SU-DHL-6 (cell line): ENCODE data around the gene CDIPT.

Experiments used
- H2AFZ ChIP-seq: fragments of 200-600 bp; sonication (generic); 2 replicates; pipeline ENCODE4 v1.6.1; 2014; ENCODE audit warnings: low read depth, mild to moderate bottlenecking, moderate library complexity, mixed read lengths, antibody characterized with exemption, low read length; ENCODE audit not compliant: severe bottlenecking
- H3F3A ChIP-seq: fragments of 200-600 bp; shearing (Covaris generic); 2 replicates; pipeline ENCODE4 v1.6.0; 2016; ENCODE audit warnings: antibody characterized with exemption, mild to moderate bottlenecking; ENCODE audit not compliant: insufficient read depth
- H3K27ac ChIP-seq: fragments of 200-600 bp; sonication (generic); 2 replicates; pipeline ENCODE4 v1.5.1; 2016; ENCODE audit warnings: low read depth, mild to moderate bottlenecking, low read length, moderate library complexity, mixed read lengths
- H3K27me3 ChIP-seq: fragments of 200-600 bp; sonication (generic), shearing (Covaris generic); 2 replicates; pipeline ENCODE4 v1.6.0; 2014; ENCODE audit warnings: mild to moderate bottlenecking, low read length
- H3K36me3 ChIP-seq: fragments of 200-600 bp; sonication (generic); 2 replicates; pipeline ENCODE4 v1.6.1; 2014; ENCODE audit warnings: mild to moderate bottlenecking, low read length, mixed read lengths
- H3K4me2 ChIP-seq: fragments of 300-600, 200-600 bp; shearing (Covaris generic), sonication (generic); 2 replicates; pipeline ENCODE4 v1.6.0; 2014; ENCODE audit warnings: low read length, low read depth, mild to moderate bottlenecking; ENCODE audit not compliant: poor library complexity, severe bottlenecking
- H3K4me3 ChIP-seq: fragments of 200-600 bp; sonication (generic); 2 replicates; pipeline ENCODE4 v1.5.1; 2014; ENCODE audit warnings: antibody characterized with exemption, low read length, mild to moderate bottlenecking, mixed read lengths; ENCODE audit not compliant: insufficient read depth, poor library complexity, severe bottlenecking
- H3K79me2 ChIP-seq: fragments of 200-600 bp; sonication (generic); 2 replicates; pipeline ENCODE4 v1.6.1; 2014; ENCODE audit warnings: mild to moderate bottlenecking, low read length, moderate library complexity; ENCODE audit not compliant: insufficient read depth
- H3K9ac ChIP-seq: fragments of 200-600 bp; sonication (generic); 2 replicates; pipeline ENCODE4 v1.7.0; 2014; ENCODE audit warnings: mild to moderate bottlenecking, low read length
- H3K9me2 ChIP-seq: fragments of 200-600 bp; sonication (generic); replicated peaks from 2 replicates; pipeline ENCODE4 v1.6.1; 2014; ENCODE audit warnings: low read length; ENCODE audit not compliant: insufficient read depth
- H3K9me3 ChIP-seq: fragments of 200-600 bp; sonication (generic); 2 replicates; pipeline ENCODE4 v1.6.1; 2014; ENCODE audit warnings: low read length, mixed read lengths; ENCODE audit not compliant: insufficient read depth
- H4K20me1 ChIP-seq: fragments of 200-600 bp; sonication (generic); 2 replicates; pipeline ENCODE4 v1.6.1; 2014; ENCODE audit warnings: low read depth, mild to moderate bottlenecking, antibody characterized with exemption, low read length, moderate library complexity, mixed read lengths
- EZH2phosphoT487 ChIP-seq: fragments of 200-600 bp; sonication (generic), shearing (Covaris generic); conservative IDR thresholded peaks from 2 replicates; pipeline ENCODE4 v1.6.1; 2018; ENCODE audit warnings: mild to moderate bottlenecking, antibody characterized with exemption, low read length, moderate library complexity, mixed read lengths
- TF ChIP-seq, protein P1 (sequence below): fragments of 200-600 bp; sonication (generic); IDR thresholded peaks from one replicate; pipeline ENCODE4 v1.5.1; 2017; ENCODE audit warnings: antibody characterized with exemption, mild to moderate bottlenecking, low read length, moderate library complexity; ENCODE audit not compliant: insufficient read depth, poor library complexity, severe bottlenecking

The CDIPT gene

DNA sequence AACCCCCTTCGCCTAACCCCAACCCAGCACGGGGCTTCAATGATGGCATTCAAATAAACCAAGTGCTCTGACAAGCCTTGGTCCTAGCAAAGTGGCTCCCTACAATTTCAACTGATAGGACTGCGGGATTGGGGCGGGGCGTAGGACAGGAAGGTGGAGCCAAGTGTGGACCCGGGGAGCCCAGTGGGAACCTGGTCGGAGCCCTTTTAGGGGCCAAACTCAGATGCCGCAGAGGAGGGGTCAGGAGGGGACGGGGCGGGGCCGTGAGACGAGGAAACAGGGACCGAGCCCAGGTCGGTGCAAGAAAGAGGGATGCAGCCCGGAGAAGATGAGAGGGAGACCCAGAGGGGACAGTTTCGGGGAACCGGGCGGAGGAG lies 13.2 kb upstream of the CDIPT start:
- TF ChIP-seq EZH2phosphoT487: no peak
- TF ChIP-seq, protein P1, sequence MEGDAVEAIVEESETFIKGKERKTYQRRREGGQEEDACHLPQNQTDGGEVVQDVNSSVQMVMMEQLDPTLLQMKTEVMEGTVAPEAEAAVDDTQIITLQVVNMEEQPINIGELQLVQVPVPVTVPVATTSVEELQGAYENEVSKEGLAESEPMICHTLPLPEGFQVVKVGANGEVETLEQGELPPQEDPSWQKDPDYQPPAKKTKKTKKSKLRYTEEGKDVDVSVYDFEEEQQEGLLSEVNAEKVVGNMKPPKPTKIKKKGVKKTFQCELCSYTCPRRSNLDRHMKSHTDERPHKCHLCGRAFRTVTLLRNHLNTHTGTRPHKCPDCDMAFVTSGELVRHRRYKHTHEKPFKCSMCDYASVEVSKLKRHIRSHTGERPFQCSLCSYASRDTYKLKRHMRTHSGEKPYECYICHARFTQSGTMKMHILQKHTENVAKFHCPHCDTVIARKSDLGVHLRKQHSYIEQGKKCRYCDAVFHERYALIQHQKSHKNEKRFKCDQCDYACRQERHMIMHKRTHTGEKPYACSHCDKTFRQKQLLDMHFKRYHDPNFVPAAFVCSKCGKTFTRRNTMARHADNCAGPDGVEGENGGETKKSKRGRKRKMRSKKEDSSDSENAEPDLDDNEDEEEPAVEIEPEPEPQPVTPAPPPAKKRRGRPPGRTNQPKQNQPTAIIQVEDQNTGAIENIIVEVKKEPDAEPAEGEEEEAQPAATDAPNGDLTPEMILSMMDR: no peak
- Histone ChIP-seq H3K4me3 (no peak overlapping the region), H4K20me1 (no peaks in the 10 kb centered on the region)

DNA sequence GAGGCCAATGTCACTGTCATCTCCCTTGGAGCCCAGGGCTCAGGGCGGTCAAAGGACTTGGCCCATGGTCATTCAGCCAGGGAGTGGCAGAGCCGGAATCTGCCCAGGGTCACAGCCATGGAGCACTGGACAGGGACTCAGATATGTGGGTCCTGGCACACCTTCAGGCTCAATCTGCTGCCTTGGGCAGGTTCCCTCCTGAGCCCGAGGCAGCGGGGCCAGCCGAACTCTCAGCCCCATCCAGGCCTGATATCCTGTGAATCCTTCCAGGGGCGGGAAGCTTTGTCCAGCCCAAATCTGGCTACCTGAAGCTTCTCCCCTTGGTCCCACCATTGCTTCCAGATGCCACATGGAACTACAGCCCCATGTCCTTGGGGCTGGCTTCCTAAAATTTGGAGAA lies 12.2 kb upstream of the CDIPT start:
- H3K9ac ChIP-seq: no peak overlapping the region
- no peak overlapping the region for H3K4me2 ChIP-seq
- no peaks in the 10 kb centered on the region for H3K36me3 ChIP-seq
- no peaks in the 10 kb centered on the region for H3K9me3 ChIP-seq
- H3K27ac ChIP-seq: no peak overlapping the region
- H3K27me3 ChIP-seq: no peaks in the 10 kb centered on the region
- no peaks in the 10 kb centered on the region for H4K20me1 ChIP-seq
- no peaks in the 10 kb centered on the region for H3K79me2 ChIP-seq
- no peak overlapping the region for H3K4me3 ChIP-seq
- H3K9me2 ChIP-seq: no peaks in the 10 kb centered on the region
- no peaks in the 10 kb centered on the region for H3F3A ChIP-seq
- TF ChIP-seq EZH2phosphoT487: no peak
- TF ChIP-seq, protein P1: no peak
- no peak overlapping the region for H2AFZ ChIP-seq

More for the DNA sequence above, 13.2 kb upstream of the CDIPT start:
- Histone ChIP-seq H3K36me3 (no peaks in the 10 kb centered on the region), H3K27me3 (no peaks in the 10 kb centered on the region), H3K9me3 (no peaks in the 10 kb centered on the region), H3K9me2 (no peaks in the 10 kb centered on the region), H3K79me2 (no peaks in the 10 kb centered on the region), H3K4me2 (no peak overlapping the region), H3K27ac (no peak overlapping the region), H3F3A (no peaks in the 10 kb centered on the region), H2AFZ (no peak overlapping the region), H3K9ac (no peak overlapping the region)

DNA sequence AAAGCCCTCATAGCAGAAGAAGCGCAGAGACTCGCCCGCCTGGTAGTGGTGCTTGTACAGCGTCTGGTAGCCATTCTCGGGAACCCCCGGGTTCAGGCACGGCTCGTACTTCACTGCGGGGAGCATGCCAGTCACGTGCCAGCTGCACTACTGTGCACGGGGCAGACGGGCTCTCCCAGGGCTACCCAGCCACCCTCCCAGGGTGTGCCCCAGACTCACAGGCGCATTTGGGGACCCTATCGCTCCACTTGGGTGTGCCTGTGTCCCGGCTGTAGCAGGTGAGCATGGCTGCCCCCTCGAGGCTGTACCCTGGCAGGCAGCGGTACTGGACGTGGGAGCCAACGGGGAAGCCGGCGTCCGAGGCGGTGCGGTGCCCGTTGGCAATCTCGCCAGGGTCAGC lies 10.3 kb upstream of the CDIPT start:
- no peak overlapping the region for H3K9ac ChIP-seq
- H3K9me2 ChIP-seq: no peaks in the 10 kb centered on the region
- H3K36me3 ChIP-seq: no peaks in the 10 kb centered on the region
- H3K4me3 ChIP-seq: no peak overlapping the region
- TF ChIP-seq, protein P1: no peak
- TF ChIP-seq EZH2phosphoT487: no peak
- no peaks in the 10 kb centered on the region for H3K27me3 ChIP-seq
- no peaks in the 10 kb centered on the region for H3K9me3 ChIP-seq
- no peak overlapping the region for H3K4me2 ChIP-seq
- no peak overlapping the region for H2AFZ ChIP-seq
- H3K27ac ChIP-seq: no peak overlapping the region
- H4K20me1 ChIP-seq: no peaks in the 10 kb centered on the region
- no peaks in the 10 kb centered on the region for H3K79me2 ChIP-seq
- H3F3A ChIP-seq: no peaks in the 10 kb centered on the region
